ENCODE results near the gene ARMC12. TPM values are rescaled to one million over a fixed set of nuclear protein-coding genes. Genes with fewer than 3 reads are reported as not detected.

Gene ARMC12
- total RNA-seq, 4 donors from 2014 or later: 0.69 to 3.2 (median 1.2) TPM; not detected in 1

GRCh38 chr6:35784200-35784599 is 47.4 kb downstream of the ARMC12 start:
- ATAC-seq (ENCODE audit: low FRiP score): no peak
- TF ChIP-seq, protein P1, sequence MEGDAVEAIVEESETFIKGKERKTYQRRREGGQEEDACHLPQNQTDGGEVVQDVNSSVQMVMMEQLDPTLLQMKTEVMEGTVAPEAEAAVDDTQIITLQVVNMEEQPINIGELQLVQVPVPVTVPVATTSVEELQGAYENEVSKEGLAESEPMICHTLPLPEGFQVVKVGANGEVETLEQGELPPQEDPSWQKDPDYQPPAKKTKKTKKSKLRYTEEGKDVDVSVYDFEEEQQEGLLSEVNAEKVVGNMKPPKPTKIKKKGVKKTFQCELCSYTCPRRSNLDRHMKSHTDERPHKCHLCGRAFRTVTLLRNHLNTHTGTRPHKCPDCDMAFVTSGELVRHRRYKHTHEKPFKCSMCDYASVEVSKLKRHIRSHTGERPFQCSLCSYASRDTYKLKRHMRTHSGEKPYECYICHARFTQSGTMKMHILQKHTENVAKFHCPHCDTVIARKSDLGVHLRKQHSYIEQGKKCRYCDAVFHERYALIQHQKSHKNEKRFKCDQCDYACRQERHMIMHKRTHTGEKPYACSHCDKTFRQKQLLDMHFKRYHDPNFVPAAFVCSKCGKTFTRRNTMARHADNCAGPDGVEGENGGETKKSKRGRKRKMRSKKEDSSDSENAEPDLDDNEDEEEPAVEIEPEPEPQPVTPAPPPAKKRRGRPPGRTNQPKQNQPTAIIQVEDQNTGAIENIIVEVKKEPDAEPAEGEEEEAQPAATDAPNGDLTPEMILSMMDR (IDR thresholded peaks at IDR 0.05): no peak
- DNase-seq (ENCODE audit: low spot score): no peak

- TF ChIP-seq, protein P1 (IDR thresholded peaks at IDR 0.05): no peak
- DNase-seq (ENCODE audit: low spot score) (no peak), ATAC-seq (ENCODE audit: low FRiP score) (no peak)
Measured at GRCh38 chr6:35786272-35786671, 49.4 kb downstream of the ARMC12 start.

GRCh38 chr6:35786810-35787209 is 50.0 kb downstream of the ARMC12 start:
- TF ChIP-seq, protein P1 (IDR thresholded peaks at IDR 0.05): no peak
- ATAC-seq (ENCODE audit: low FRiP score) (peak; percentile 37), DNase-seq (ENCODE audit: low spot score) (no peak)

GRCh38 chr6:35787266-35788218 is 50.7 kb downstream of the ARMC12 start:
- ATAC-seq (ENCODE audit: low FRiP score) (peak; percentile 55), DNase-seq (ENCODE audit: low spot score) (no peak)
- TF ChIP-seq, protein P1 (IDR thresholded peaks at IDR 0.05): no peak

DNA sequence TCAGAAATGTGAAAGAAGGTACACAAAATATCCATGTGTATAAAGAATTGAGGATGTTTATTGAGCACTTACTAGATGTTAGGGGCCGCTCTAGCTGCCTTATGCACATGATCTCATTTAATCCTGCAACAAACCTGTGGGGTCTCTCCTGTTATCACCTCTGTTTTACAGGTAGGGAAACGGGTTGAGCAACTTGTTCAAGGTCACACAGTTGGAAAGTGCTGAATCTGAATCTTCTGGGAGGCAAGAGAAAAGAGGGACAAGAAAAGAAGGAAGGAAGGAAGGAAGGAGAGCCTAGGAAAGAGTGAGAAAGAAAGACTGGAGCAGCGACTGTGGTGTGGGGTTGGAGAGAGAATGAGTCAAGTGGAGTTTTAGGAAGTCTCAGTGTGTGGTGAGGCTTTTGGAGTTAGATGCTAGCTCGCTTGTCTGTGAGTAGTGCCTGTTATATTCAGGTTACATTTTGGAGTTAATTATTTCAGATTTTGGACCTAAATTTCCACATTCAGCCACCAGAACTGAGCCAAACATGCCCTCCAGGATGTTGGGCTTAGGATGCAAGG is 51.7 kb downstream of the ARMC12 start:
- DNase-seq (ENCODE audit: low spot score) (no peak), ATAC-seq (ENCODE audit: low FRiP score) (no peak)

DNA sequence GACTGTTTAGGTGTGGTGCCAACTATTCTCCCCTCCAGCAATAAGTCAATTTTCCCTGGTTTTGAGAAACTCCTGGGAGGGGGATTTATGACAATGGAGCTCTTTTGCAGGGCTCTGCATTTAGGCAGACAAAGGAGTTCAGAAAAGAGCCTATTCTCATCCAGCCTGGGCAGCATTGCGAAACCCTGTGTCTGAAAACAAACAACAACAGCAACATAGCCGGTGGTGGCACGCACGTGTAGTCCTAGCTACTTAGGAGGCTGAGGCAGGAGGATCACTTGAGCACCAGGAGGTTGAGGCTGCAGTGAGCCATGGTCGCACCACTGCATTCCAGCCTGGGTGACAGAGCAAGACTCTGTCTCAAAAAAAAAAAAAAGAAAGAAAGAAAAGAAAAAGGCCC is 53.9 kb downstream of the ARMC12 start:
- ATAC-seq (ENCODE audit: low FRiP score) (no peak), DNase-seq (ENCODE audit: low spot score) (no peak)
- TF ChIP-seq, protein P1 (IDR thresholded peaks at IDR 0.05): no peak

More for the DNA sequence above, 51.7 kb downstream of the ARMC12 start:
- TF ChIP-seq, protein P1 (IDR thresholded peaks at IDR 0.05): no peak
